Left renal pelvis (tissue), 4 donors: Measurements from ENCODE around the gene PLCB2. TPM values are rescaled to one million over a fixed set of nuclear protein-coding genes. Genes with fewer than 3 reads are reported as not detected.

Source experiments
- DNase-seq, 4 donors: peaks; one replicate each; pipeline ENCODE4 v3.0.0-alpha.2; 2013; ENCODE audit warnings: low read depth in 4 of 4, low spot score in 3 of 4
- polyA plus RNA-seq, 4 donors: library from polyadenylated mRNA; unstranded; fragments of 120-200 nt; gene quantifications; one replicate each; pipeline ENCODE4 v1.2.1, GENCODE V29; 2013; ENCODE audit not compliant: insufficient read length in 4 of 4

The PLCB2 gene
- polyA plus RNA-seq, 4 donors = 7.8 to 15.1 (median 10.1) TPM

- DNase-seq = no peak
Measured at GRCh38 chr15:40240619-40241221, 67.0 kb downstream of the PLCB2 start.

- no peak for DNase-seq
Measured at GRCh38 chr15:40239693-40240618, 67.8 kb downstream of the PLCB2 start.

GRCh38 chr15:40239404-40239692 lies 68.4 kb downstream of the PLCB2 start:
- no peak for DNase-seq

- DNase-seq = peak in 1 of 4 donors; percentile 39
Measured at GRCh38 chr15:40238532-40239403, 69.0 kb downstream of the PLCB2 start, which contains the start of gene PAK6. Gene PAK6, plus strand, starts transcription at chr15:40239063. Its CDS starts 25,723 bp downstream, at chr15:40264786.

Other genes starting within 250 kb of the PLCB2 start
- gene BMF, start 199.1 kb downstream of the PLCB2 start, polyA plus RNA-seq = 10 to 100 TPM; 22.2 to 46.7 (median 37.1) TPM
- gene BUB1B, start 146.9 kb downstream of the PLCB2 start, polyA plus RNA-seq = 10 to 100 TPM; 27.0 to 33.2 (median 31.6) TPM
- gene PAK6, start 68.9 kb downstream of the PLCB2 start, polyA plus RNA-seq = 1 to 10 TPM in 3 of 4 donors, under 1 TPM in 1; 0.67 to 8.4 (median 6.0) TPM
- gene ANKRD63, start 24.9 kb downstream of the PLCB2 start, polyA plus RNA-seq = under 1 TPM in 1 of 4 donors, not detected in 3; 0.17 TPM
- gene INAFM2, start 15.8 kb upstream of the PLCB2 start, polyA plus RNA-seq = 10 to 100 TPM; 13.1 to 22.2 (median 18.3) TPM
- 10 to 100 TPM in 1 of 4 donors, 1 to 10 TPM in 3; 2.0 to 13.8 (median 4.9) TPM for gene CCDC9B, start 33.0 kb upstream of the PLCB2 start, polyA plus RNA-seq
- gene PHGR1, start 43.1 kb upstream of the PLCB2 start, polyA plus RNA-seq = not detected
- 1 to 10 TPM in 1 of 4 donors, under 1 TPM in 3; 0.11 to 4.6 (median 0.48) TPM for gene DISP2, start 50.3 kb upstream of the PLCB2 start, polyA plus RNA-seq
- 10 to 100 TPM; 24.1 to 38.5 (median 32.8) TPM for gene KNSTRN, start 74.8 kb upstream of the PLCB2 start, polyA plus RNA-seq
- 10 to 100 TPM; 56.6 to 99.2 (median 67.1) TPM for gene IVD, start 97.9 kb upstream of the PLCB2 start, polyA plus RNA-seq
- 10 to 100 TPM; 13.0 to 27.3 (median 21.4) TPM for gene BAHD1, start 133.0 kb upstream of the PLCB2 start, polyA plus RNA-seq
- gene CHST14, start 163.0 kb upstream of the PLCB2 start, polyA plus RNA-seq = 10 to 100 TPM; 35.3 to 56.7 (median 38.2) TPM